SK-N-SH (cell line): ENCODE measurements around the gene PDZRN4. TPM values are rescaled to one million over a fixed set of nuclear protein-coding genes. Genes with fewer than 3 reads are reported as not detected.

Experiments
- CTCF ChIA-PET: fragments of 300-600, 350-600 bp; formaldehyde crosslinking; extraction: SDS; loops from one replicate; lab custom pipeline; 2021; lab: Yijun Ruan, JAX
- POLR2A ChIA-PET: fragments of 350-600 bp; sonication (Branson Sonifier 250); formaldehyde crosslinking; extraction: SDS; loops from one replicate; lab custom pipeline; 2020; ENCODE audit warnings: antibody characterized with exemption, inconsistent platforms; lab: Yijun Ruan, JAX
- DNase-seq: peaks from one replicate; pipeline ENCODE4 v3.0.0; 2012
- H2AFZ ChIP-seq: fragments of 200-600 bp; sonication (generic); 2 replicates; pipeline ENCODE4 v1.8.1; 2016; ENCODE audit warnings: antibody characterized with exemption, mild to moderate bottlenecking, low read depth
- H3F3A ChIP-seq: fragments of 200-600 bp; sonication (generic); replicated peaks from 2 replicates; pipeline ENCODE3; 2016; ENCODE audit warnings: antibody characterized with exemption, mild to moderate bottlenecking; ENCODE audit not compliant: insufficient read depth
- H3K27ac ChIP-seq, 2 experiments: fragments of 200-500 bp in 1 of 2; fragments of 200-600 bp in 1 of 2; sonication (Bioruptor generic) in 1 of 2; sonication (generic), shearing (Covaris generic) in 1 of 2; 2 replicates each; pipeline versions ENCODE4 v1.5.1 to v1.6.1; 2014 to 2016; ENCODE audit warnings: low read depth in 2 of 2, inconsistent platforms in 1 of 2, low read length in 1 of 2, mild to moderate bottlenecking in 1 of 2, mixed read lengths in 1 of 2
- H3K27me3 ChIP-seq: fragments of 200-600 bp; sonication (generic), shearing (Covaris generic); 2 replicates; pipeline ENCODE4 v1.6.1; 2016; ENCODE audit warnings: mixed run types; ENCODE audit not compliant: insufficient read depth
- H3K36me3 ChIP-seq, 2 experiments: fragments of 200-500 bp in 1 of 2; fragments of 200-600 bp in 1 of 2; sonication (Bioruptor generic) in 1 of 2; sonication (generic) in 1 of 2; replicated peaks in 1 of 2; 2 replicates each; pipeline versions ENCODE3 to v1.5.1; 2014 to 2016; ENCODE audit warnings: low read length in 1 of 2, mild to moderate bottlenecking in 1 of 2; ENCODE audit not compliant: insufficient read depth in 2 of 2, control insufficient read depth in 1 of 2
- H3K4me1 ChIP-seq, 2 experiments: fragments of 200-500 bp in 1 of 2; fragments of 200-600 bp in 1 of 2; sonication (Bioruptor generic) in 1 of 2; sonication (generic), shearing (Covaris generic) in 1 of 2; 2 replicates each; pipeline versions ENCODE4 v1.5.1 to v1.6.1; 2014 to 2016; ENCODE audit warnings: low read depth in 1 of 2, low read length in 1 of 2, mixed run types in 1 of 2; ENCODE audit not compliant: insufficient read depth in 2 of 2, control insufficient read depth in 1 of 2
- H3K4me2 ChIP-seq: fragments of 200-600 bp; sonication (generic), shearing (Covaris generic); 2 replicates; pipeline ENCODE4 v1.6.1; 2017; ENCODE audit warnings: mixed run types
- H3K4me3 ChIP-seq, 2 experiments: fragments of 200-500 bp in 1 of 2; fragments of 200-600 bp in 1 of 2; sonication (Bioruptor generic) in 1 of 2; sonication (generic), shearing (Covaris generic) in 1 of 2; 2 replicates each; pipeline versions ENCODE4 v1.5.1 to v1.8.1; 2014 to 2016; ENCODE audit warnings: low read depth in 2 of 2, inconsistent platforms in 1 of 2, low read length in 1 of 2, mild to moderate bottlenecking in 1 of 2, mixed read lengths in 1 of 2, moderate library complexity in 1 of 2
- H3K79me2 ChIP-seq: fragments of 200-600 bp; sonication (generic); 2 replicates; pipeline ENCODE4 v1.8.1; 2017; ENCODE audit warnings: mild to moderate bottlenecking; ENCODE audit not compliant: insufficient read depth
- H3K9ac ChIP-seq: fragments of 200-600 bp; sonication (generic); 2 replicates; pipeline ENCODE4 v1.6.1; 2017; ENCODE audit warnings: mixed run types
- H3K9me2 ChIP-seq: fragments of 200-600 bp; sonication (generic); 2 replicates; pipeline ENCODE4 v1.6.1; 2017; ENCODE audit warnings: mixed run types
- H3K9me3 ChIP-seq: fragments of 200-600 bp; sonication (generic); 2 replicates; pipeline ENCODE4 v1.6.1; 2017; ENCODE audit warnings: mixed run types, mild to moderate bottlenecking, moderate library complexity
- H4K20me1 ChIP-seq: fragments of 200-600 bp; sonication (generic); 2 replicates; pipeline ENCODE4 v1.6.1; 2017; ENCODE audit warnings: mild to moderate bottlenecking, mixed run types; ENCODE audit not compliant: insufficient read depth
- CTCF ChIP-seq: fragments of 200-600 bp; sonication (generic); IDR thresholded peaks from 2 replicates; pipeline ENCODE4 v1.6.1; 2017; ENCODE audit warnings: antibody characterized with exemption, mild to moderate bottlenecking, moderate library complexity
- EZH2phosphoT487 ChIP-seq: fragments of 200-600 bp; sonication (generic); IDR thresholded peaks from 2 replicates; pipeline ENCODE4 v1.6.1; 2017; ENCODE audit warnings: low read depth, mixed run types, mild to moderate bottlenecking, antibody characterized with exemption, moderate library complexity, borderline replicate concordance
- FOSL2 ChIP-seq: IDR thresholded peaks from 2 replicates; pipeline ENCODE4 v1.4.0; 2012; ENCODE audit warnings: low read depth, mild to moderate bottlenecking, moderate library complexity, borderline replicate concordance
- GABPA ChIP-seq: IDR thresholded peaks from 2 replicates; pipeline ENCODE4 v1.4.0; 2012; ENCODE audit warnings: low read depth, mild to moderate bottlenecking
- MEF2A ChIP-seq: IDR thresholded peaks from 2 replicates; pipeline ENCODE4 v1.4.0; 2012; ENCODE audit warnings: low read depth, borderline replicate concordance
- NFIC ChIP-seq: IDR thresholded peaks from 2 replicates; pipeline ENCODE4 v1.4.0; 2012; ENCODE audit warnings: borderline replicate concordance
- RAD21 ChIP-seq: IDR thresholded peaks from 2 replicates; pipeline ENCODE4 v1.6.1; 2012; ENCODE audit warnings: mild to moderate bottlenecking, low read length
- REST ChIP-seq: IDR thresholded peaks from 2 replicates; pipeline ENCODE4 v1.6.1; 2012; ENCODE audit warnings: mild to moderate bottlenecking, low read depth, low read length, moderate library complexity
- SMC3 ChIP-seq: IDR thresholded peaks from 2 replicates; pipeline ENCODE4 v1.6.1; 2012; ENCODE audit warnings: low read depth, low read length, improper control_type of control experiment
- TAF1 ChIP-seq: IDR thresholded peaks from 2 replicates; pipeline ENCODE4 v1.6.1; 2012; ENCODE audit warnings: low read depth, mild to moderate bottlenecking, low read length, moderate library complexity, borderline replicate concordance
- USF2 ChIP-seq: fragments of 150-350 bp; IDR thresholded peaks from 2 replicates; pipeline ENCODE4 v1.6.1; 2017; ENCODE audit warnings: antibody characterized with exemption, low read length, low read depth, borderline replicate concordance
- YY1 ChIP-seq: IDR thresholded peaks from 2 replicates; pipeline ENCODE4 v1.4.0; 2012; ENCODE audit warnings: low read depth, mild to moderate bottlenecking
- ZBTB33 ChIP-seq: IDR thresholded peaks from 2 replicates; pipeline ENCODE4 v1.4.0; 2012; ENCODE audit warnings: low read depth, borderline replicate concordance
- WGBS: methylation state at CpG from one replicate; pipeline ENCODE4 v1.1.6; 2017; ENCODE audit warnings: low lambda C conversion rate; 5-methylcytosine and 5-hydroxymethylcytosine counted together
- polyA plus RNA-seq, 3 experiments: library from polyadenylated mRNA; depleted of rRNA; stranded (reverse); fragments of >200 nt; gene quantifications; 2 replicates each; pipeline ENCODE4 v1.2.3, GENCODE V29; 2012

The PDZRN4 gene
- polyA plus RNA-seq, 1 of the 3 experiments (the other 2 are of a cell fraction): 0.02 TPM

- no peak overlapping the region for H3K27ac ChIP-seq
- H3K79me2 ChIP-seq: no peaks in the 10 kb centered on the region
- POLR2A ChIA-PET: no interaction called here
- no peaks in the 10 kb centered on the region for H3K9me3 ChIP-seq
- H4K20me1 ChIP-seq: no peaks in the 10 kb centered on the region
- no peaks in the 10 kb centered on the region for H3K27me3 ChIP-seq
- DNase-seq: peak; percentile 34
- 36% methylated on average over 15 of the region's 15 CpGs for WGBS
- no peaks in the 10 kb centered on the region for H3K36me3 ChIP-seq
- H3K4me3 ChIP-seq: no peak overlapping the region; a peak in 1 of 4 replicates
- CTCF ChIA-PET: interaction anchor here (0.6 to 7.9 kb wide), 39 partner anchors 9 to 1095 kb away, joined by 3 to 140 read pairs (median 3); partner anchors contain the start of gene PDZRN4
- no peak overlapping the region for H3K4me2 ChIP-seq
- no peak overlapping the region for H2AFZ ChIP-seq
- TF ChIP-seq SMC3 (peak; percentile 77), FOSL2 (no peak), CTCF (peak; percentile 75), YY1 (no peak), RAD21 (peak; percentile 95), GABPA (no peak), USF2 (no peak)
- H3F3A ChIP-seq: no peaks in the 10 kb centered on the region
- peaks cover 0 to 4% of the 10 kb centered on the region in 2 experiments; a peak in 2 of 4 replicates for H3K4me1 ChIP-seq
- H3K9me2 ChIP-seq: no peaks in the 10 kb centered on the region
- H3K9ac ChIP-seq: no peak overlapping the region
Measured at GRCh38 chr12:41277100-41277945, 89.2 kb downstream of the PDZRN4 start.

GRCh38 chr12:41277946-41278267 lies 89.8 kb downstream of the PDZRN4 start:
- Histone ChIP-seq H3K9me3 (no peaks in the 10 kb centered on the region), H3K4me2 (no peak overlapping the region), H3K4me1 (peaks cover 0 to 4% of the 10 kb centered on the region in 2 experiments; a peak in 2 of 4 replicates), H3K4me3 (no peak overlapping the region), H2AFZ (no peak overlapping the region), H3K79me2 (no peaks in the 10 kb centered on the region), H3K27me3 (no peaks in the 10 kb centered on the region), H3K9me2 (no peaks in the 10 kb centered on the region), H3K9ac (no peak overlapping the region), H3K36me3 (no peaks in the 10 kb centered on the region), H3K27ac (no peak overlapping the region), H4K20me1 (no peaks in the 10 kb centered on the region), H3F3A (no peaks in the 10 kb centered on the region)
- WGBS: 92% methylated on average over 3 of the region's 3 CpGs
- ChIA-PET CTCF (interaction anchor here (0.7 to 7.9 kb wide), 26 partner anchors 9 to 1094 kb away, joined by 3 to 140 read pairs (median 4); no protein-coding TSS in a partner anchor), POLR2A (no interaction called here)
- no peak for DNase-seq
- no peak for TF ChIP-seq NFIC
- no peak for TF ChIP-seq ZBTB33
- no peak for TF ChIP-seq MEF2A
- TF ChIP-seq TAF1: no peak
- no peak for TF ChIP-seq EZH2phosphoT487
- no peak for TF ChIP-seq FOSL2
- no peak for TF ChIP-seq REST
- no peak for TF ChIP-seq YY1
